ENCODE measurements around the gene CEP128. TPM values are rescaled to one million over a fixed set of nuclear protein-coding genes. Genes with fewer than 3 reads are reported as not detected.

Gene CEP128
- total RNA-seq, 1 experiment from 2014 or later = 16.4 TPM

- H3K9me2 ChIP-seq (ENCODE audit: insufficient read depth) = no peaks in the 10 kb centered on the region
- no peaks in the 10 kb centered on the region for H3K9me3 ChIP-seq (ENCODE audit: control insufficient read depth in 1 of 2, insufficient read depth in 1 of 2, low read depth in 1 of 2, low read length in 2 of 2)
- ChIA-PET POLR2A (no interaction called here), CTCF (no interaction called here), RAD21 (ENCODE audit: low non-redundant PET in 1 of 2, low total read pairs in 2 of 2, uncharacterized antibody in 2 of 2, unreplicated experiment in 2 of 2) (no interaction called here)
- H3K4me3 ChIP-seq (replicated peaks in 1 of 2; ENCODE audit: low read depth in 1 of 2, low read length in 2 of 2) = no peak overlapping the region
- no peak overlapping the region for H2AFZ ChIP-seq (ENCODE audit: low read depth, low read length, poor library complexity, severe bottlenecking)
- H3K4me1 ChIP-seq (ENCODE audit: control insufficient read depth in 1 of 2, insufficient read depth in 2 of 2, low read length in 2 of 2) = peaks cover 0 to 10% of the 10 kb centered on the region in 2 experiments; a peak in 1 of 4 replicates
- H3K36me3 ChIP-seq (ENCODE audit: control insufficient read depth in 1 of 2, insufficient read depth in 2 of 2, low read length in 2 of 2) = no peaks in the 10 kb centered on the region
- BruUV-seq (replicated peaks) = no TSS peak
- no peak overlapping the region for H3K4me2 ChIP-seq (ENCODE audit: low read length)
- no peak for ATAC-seq
- no peaks in the 10 kb centered on the region for H3K27me3 ChIP-seq (ENCODE audit: insufficient read depth, low read length)
- no peaks in the 10 kb centered on the region for H3K79me2 ChIP-seq (ENCODE audit: insufficient read depth, low read length)
- intact Hi-C loops (cut with micrococcal nuclease) = no loop called here
- H3K9ac ChIP-seq (ENCODE audit: low read length) = no peak overlapping the region
- DNase-seq (ENCODE audit: low read depth, low spot score) = no peak
- no peak overlapping the region for H3K27ac ChIP-seq (ENCODE audit: low read depth, low read length)
- H4K20me1 ChIP-seq (ENCODE audit: insufficient read depth) = no peaks in the 10 kb centered on the region
- TF ChIP-seq REST (IDR thresholded peaks at IDR 0.05; ENCODE audit: low read depth) = no peak
- TF ChIP-seq ATF3 (IDR thresholded peaks at IDR 0.05) = no peak
- no peak for TF ChIP-seq ELF1 (IDR thresholded peaks at IDR 0.05; ENCODE audit: borderline replicate concordance, low read depth)
- TF ChIP-seq MAX (IDR thresholded peaks at IDR 0.05) = no peak
- TF ChIP-seq CTCF (IDR thresholded peaks at IDR 0.05 in 2 of 3, conservative IDR thresholded peaks at IDR 0.05 in 1 of 3; ENCODE audit: borderline replicate concordance in 1 of 3, insufficient read depth in 1 of 3, low read depth in 2 of 3, low read length in 2 of 3) = no peak
- no peak for TF ChIP-seq JUND (IDR thresholded peaks at IDR 0.05)
- no peak for TF ChIP-seq CBX3 (IDR thresholded peaks at IDR 0.05; ENCODE audit: low read depth)
- TF ChIP-seq ZBTB33 (IDR thresholded peaks at IDR 0.05; ENCODE audit: extremely low read depth, insufficient replicate concordance, low read length) = no peak
- TF ChIP-seq SIN3A (IDR thresholded peaks at IDR 0.05; ENCODE audit: low read depth) = no peak
- no peak for TF ChIP-seq RAD21 (IDR thresholded peaks at IDR 0.05; ENCODE audit: low read depth)
- TF ChIP-seq EZH2phosphoT487 (IDR thresholded peaks at IDR 0.05; ENCODE audit: borderline replicate concordance) = no peak
- TF ChIP-seq YY1 (IDR thresholded peaks at IDR 0.05; ENCODE audit: extremely low read depth, insufficient replicate concordance, low read depth, low read length) = no peak
Measured at GRCh38 chr14:80948291-80948690, 6.8 kb upstream of the CEP128 start.

Data from HCT116 (cell line).